Astrocyte (in vitro differentiated cells and primary cell): ENCODE data around the gene NAA10. TPM values are rescaled to one million over a fixed set of nuclear protein-coding genes. Genes with fewer than 3 reads are reported as not detected.

Source experiments
- DNase-seq: peaks from one replicate; pipeline ENCODE4 v3.0.0-alpha.2; 2010; ENCODE audit warnings: low read depth
- FAIRE-seq: peaks from 2 replicates; lab custom pipeline; 2011; peaks lifted over from hg19 to GRCh38; lab: Jason Lieb, UNC
- H2AFZ ChIP-seq: 2 replicates; pipeline ENCODE4 v1.6.0; 2012; ENCODE audit warnings: low read depth, low read length, inconsistent platforms
- H3K27ac ChIP-seq: 2 replicates; pipeline ENCODE4 v1.5.1; 2011; ENCODE audit warnings: low read depth, low read length, inconsistent platforms
- H3K27me3 ChIP-seq: 2 replicates; pipeline ENCODE4 v1.6.0; 2011; ENCODE audit warnings: low read length, inconsistent platforms; ENCODE audit not compliant: insufficient read depth
- H3K36me3 ChIP-seq: 2 replicates; pipeline ENCODE4 v1.5.1; 2011; ENCODE audit warnings: low read length, inconsistent platforms; ENCODE audit not compliant: insufficient read depth
- H3K4me1 ChIP-seq: 2 replicates; pipeline ENCODE4 v1.5.1; 2011; ENCODE audit warnings: low read length, inconsistent platforms; ENCODE audit not compliant: insufficient read depth
- H3K4me2 ChIP-seq: 2 replicates; pipeline ENCODE4 v1.6.0; 2012; ENCODE audit warnings: low read length, inconsistent platforms
- H3K4me3 ChIP-seq: 2 replicates; pipeline ENCODE4 v1.5.1; 2011; ENCODE audit warnings: low read depth, mild to moderate bottlenecking, low read length, inconsistent platforms; ENCODE audit not compliant: insufficient read depth
- H3K79me2 ChIP-seq: 2 replicates; pipeline ENCODE4 v1.6.0; 2012; ENCODE audit warnings: mild to moderate bottlenecking, low read length, inconsistent platforms; ENCODE audit not compliant: insufficient read depth
- H3K9ac ChIP-seq: 2 replicates; pipeline ENCODE4 v1.6.0; 2012; ENCODE audit warnings: mild to moderate bottlenecking, low read length, inconsistent platforms
- H3K9me3 ChIP-seq: 2 replicates; pipeline ENCODE4 v1.5.1; 2012; ENCODE audit warnings: low read depth, mild to moderate bottlenecking, low read length, inconsistent platforms; ENCODE audit not compliant: insufficient read depth
- H4K20me1 ChIP-seq: 2 replicates; pipeline ENCODE4 v1.6.0; 2012; ENCODE audit warnings: low read length, inconsistent platforms; ENCODE audit not compliant: insufficient read depth
- H3K27ac Mint-ChIP-seq: one replicate; pipeline ENCODE4 v1.8.0; 2021; ENCODE audit warnings: mild to moderate bottlenecking, mixed read lengths; ENCODE audit not compliant: unreplicated experiment
- H3K27me3 Mint-ChIP-seq: one replicate; pipeline ENCODE4 v1.8.0; 2021; ENCODE audit warnings: low read depth, mixed read lengths; ENCODE audit not compliant: unreplicated experiment
- H3K36me3 Mint-ChIP-seq: one replicate; pipeline ENCODE4 v1.8.0; 2021; ENCODE audit warnings: low read depth, mixed read lengths; ENCODE audit not compliant: unreplicated experiment
- H3K4me1 Mint-ChIP-seq: one replicate; pipeline ENCODE4 v1.8.0; 2021; ENCODE audit warnings: low read depth, mixed read lengths; ENCODE audit not compliant: unreplicated experiment
- H3K4me3 Mint-ChIP-seq: one replicate; pipeline ENCODE4 v1.8.0; 2021; ENCODE audit warnings: mild to moderate bottlenecking, moderate library complexity, mixed read lengths; ENCODE audit not compliant: unreplicated experiment
- H3K9me3 Mint-ChIP-seq: one replicate; pipeline ENCODE4 v1.8.0; 2021; ENCODE audit warnings: mild to moderate bottlenecking, mixed read lengths; ENCODE audit not compliant: unreplicated experiment
- CTCF ChIP-seq: IDR thresholded peaks from 2 replicates; pipeline ENCODE4 v1.5.1; 2011; ENCODE audit warnings: low read depth, mild to moderate bottlenecking, inconsistent platforms, low read length, moderate library complexity; ENCODE audit not compliant: insufficient read depth
- EZH2 ChIP-seq: IDR thresholded peaks from 2 replicates; pipeline ENCODE4 v1.6.1; 2012; ENCODE audit warnings: mild to moderate bottlenecking, low read length, inconsistent platforms; ENCODE audit not compliant: insufficient read depth
- total RNA-seq: library from RNA; stranded (reverse); gene quantifications from 2 replicates; pipeline ENCODE4 v1.2.1, GENCODE V29; 2021

NAA10 gene
- total RNA-seq, 1 donor from 2014 or later = 144 TPM

- Histone ChIP-seq H3K27ac (no peak overlapping the region), H2AFZ (no peak overlapping the region), H3K9me3 (no peaks in the 10 kb centered on the region), H3K36me3 (no peaks in the 10 kb centered on the region), H3K4me1 (no peaks in the 10 kb centered on the region), H3K79me2 (no peaks in the 10 kb centered on the region), H3K4me2 (no peak overlapping the region), H3K9ac (no peak overlapping the region), H3K27me3 (peaks cover 12% of the 10 kb centered on the region), H4K20me1 (no peaks in the 10 kb centered on the region), H3K4me3 (no peak overlapping the region)
- Mint-ChIP-seq H3K36me3 (no peaks in the 10 kb centered on the region), H3K9me3 (peaks cover 3% of the 10 kb centered on the region), H3K4me3 (no peak overlapping the region), H3K27ac (no peak overlapping the region), H3K4me1 (peaks cover 7% of the 10 kb centered on the region), H3K27me3 (peaks cover 4% of the 10 kb centered on the region)
- DNase-seq (no peak), FAIRE-seq (no peak)
- TF ChIP-seq CTCF = no peak
- no peak for TF ChIP-seq EZH2
Measured at GRCh38 chrX:153888344-153888743, 46.5 kb downstream of the NAA10 start.

GRCh38 chrX:153887385-153887784 is 47.5 kb downstream of the NAA10 start:
- H3K27me3 ChIP-seq = peaks cover 12% of the 10 kb centered on the region
- no peak overlapping the region for H3K4me3 ChIP-seq
- H2AFZ ChIP-seq = no peak overlapping the region
- peaks cover 1% of the 10 kb centered on the region for H3K4me1 ChIP-seq
- no peaks in the 10 kb centered on the region for H3K36me3 Mint-ChIP-seq
- H4K20me1 ChIP-seq = no peaks in the 10 kb centered on the region
- no peak overlapping the region for H3K4me3 Mint-ChIP-seq
- no peak overlapping the region for H3K4me2 ChIP-seq
- H3K4me1 Mint-ChIP-seq = peaks cover 3% of the 10 kb centered on the region
- no peaks in the 10 kb centered on the region for H3K79me2 ChIP-seq
- H3K9ac ChIP-seq = no peak overlapping the region
- H3K27me3 Mint-ChIP-seq = peaks cover 4% of the 10 kb centered on the region
- DNase-seq (no peak), FAIRE-seq (peak; percentile 64)
- H3K9me3 Mint-ChIP-seq = peaks cover 3% of the 10 kb centered on the region
- H3K27ac ChIP-seq = no peak overlapping the region
- TF ChIP-seq CTCF (no peak), EZH2 (no peak)
- no peak overlapping the region for H3K27ac Mint-ChIP-seq
- H3K36me3 ChIP-seq = no peaks in the 10 kb centered on the region
- H3K9me3 ChIP-seq = no peaks in the 10 kb centered on the region

GRCh38 chrX:153886915-153887314 is 47.9 kb downstream of the NAA10 start:
- H3K27me3 Mint-ChIP-seq = peaks cover 4% of the 10 kb centered on the region
- Histone ChIP-seq H3K4me1 (peaks cover 5% of the 10 kb centered on the region), H3K79me2 (no peaks in the 10 kb centered on the region), H3K4me2 (no peak overlapping the region), H3K4me3 (no peak overlapping the region), H3K36me3 (no peaks in the 10 kb centered on the region), H4K20me1 (no peaks in the 10 kb centered on the region), H3K27me3 (peaks cover 12% of the 10 kb centered on the region), H2AFZ (no peak overlapping the region), H3K9ac (no peak overlapping the region), H3K9me3 (no peaks in the 10 kb centered on the region), H3K27ac (no peak overlapping the region)
- no peak for TF ChIP-seq CTCF
- no peak for TF ChIP-seq EZH2
- H3K36me3 Mint-ChIP-seq = no peaks in the 10 kb centered on the region
- H3K27ac Mint-ChIP-seq = no peak overlapping the region
- peaks cover 3% of the 10 kb centered on the region for H3K9me3 Mint-ChIP-seq
- no peak for FAIRE-seq
- H3K4me3 Mint-ChIP-seq = no peak overlapping the region
- no peak for DNase-seq
- peaks cover 1% of the 10 kb centered on the region for H3K4me1 Mint-ChIP-seq
